ENCODE data around the gene STK39.
"Not testable (repeated sequence)": the region's sequence is repeated elsewhere in the genome, so short reads cannot be mapped to it uniquely, and the experiment has no call there.

Gene STK39

DNA sequence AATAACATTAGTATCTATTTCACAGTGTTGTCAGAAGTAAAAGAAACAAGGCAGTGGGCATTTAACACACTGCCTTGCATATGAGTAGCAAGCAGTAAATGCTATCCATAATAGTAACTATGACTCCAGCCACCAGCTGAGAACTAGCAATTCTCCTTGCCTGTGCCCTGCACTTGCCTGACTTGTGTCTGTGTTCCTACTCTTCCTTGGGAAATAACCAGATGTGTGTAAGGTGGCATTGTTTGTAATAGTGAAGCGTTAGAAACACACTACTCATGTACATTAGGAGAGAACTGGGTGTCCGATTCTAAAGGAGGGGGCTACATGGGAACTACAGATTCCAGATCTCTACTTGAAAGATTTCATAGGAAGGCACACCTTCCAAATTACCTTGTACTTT is 197.8 kb downstream of the STK39 start:
- H3K27me3 ChIP-seq (ENCODE audit: low read depth, low read length) = no peaks in the 10 kb centered on the region
- no peaks in the 10 kb centered on the region for H3K4me1 ChIP-seq (ENCODE audit: control insufficient read depth in 1 of 2, insufficient read depth in 2 of 2, low read length in 2 of 2)
- H3K36me3 ChIP-seq (ENCODE audit: control insufficient read depth in 1 of 2, insufficient read depth in 2 of 2, low read length in 2 of 2) = peaks cover 3 to 6% of the 10 kb centered on the region in 2 donors
- no peak overlapping the region for H3K4me3 ChIP-seq (ENCODE audit: low read depth in 1 of 2, low read length in 2 of 2)
- H3K27ac ChIP-seq (ENCODE audit: low read length) = no peak overlapping the region
- H3K9me3 ChIP-seq (ENCODE audit: control insufficient read depth in 1 of 2, low read length in 2 of 2) = no peaks in the 10 kb centered on the region

DNA sequence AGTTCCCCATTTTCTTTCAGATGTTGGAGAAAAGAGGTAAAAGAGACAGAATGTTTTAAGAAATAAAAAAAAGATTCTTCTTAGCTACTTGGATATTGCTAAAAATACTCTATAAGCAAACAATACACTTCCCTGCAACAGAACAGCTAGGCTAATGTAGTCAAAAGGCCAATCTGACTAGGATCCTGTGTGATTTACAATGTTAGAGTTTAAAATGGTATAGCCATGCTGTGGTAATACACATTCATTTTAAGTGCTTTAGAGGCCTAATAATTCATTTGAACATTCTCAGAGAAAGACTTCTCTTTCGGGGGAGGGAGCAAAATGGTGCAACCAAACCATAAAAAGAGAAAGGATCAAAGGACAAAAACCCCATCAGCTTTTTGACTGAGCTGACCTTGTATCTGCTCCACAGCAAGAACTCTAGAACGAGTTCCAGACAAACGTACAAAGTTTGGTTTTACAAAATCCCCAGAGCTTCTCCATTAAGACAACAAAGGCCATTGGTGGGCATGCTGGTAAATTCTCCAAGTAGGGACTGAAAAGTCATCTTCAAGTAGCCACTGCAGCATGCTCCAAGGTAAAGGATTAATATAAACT is 200.2 kb downstream of the STK39 start:
- no peaks in the 10 kb centered on the region for H3K9me3 ChIP-seq (ENCODE audit: control insufficient read depth in 1 of 2, low read length in 2 of 2)
- no peak overlapping the region for H3K27ac ChIP-seq (ENCODE audit: low read length)
- H3K4me1 ChIP-seq (ENCODE audit: control insufficient read depth in 1 of 2, insufficient read depth in 2 of 2, low read length in 2 of 2) = no peaks in the 10 kb centered on the region
- H3K4me3 ChIP-seq (ENCODE audit: low read depth in 1 of 2, low read length in 2 of 2) = no peak overlapping the region
- peaks cover 3 to 6% of the 10 kb centered on the region in 2 donors for H3K36me3 ChIP-seq (ENCODE audit: control insufficient read depth in 1 of 2, insufficient read depth in 2 of 2, low read length in 2 of 2)
- H3K27me3 ChIP-seq (ENCODE audit: low read depth, low read length) = no peaks in the 10 kb centered on the region

DNA sequence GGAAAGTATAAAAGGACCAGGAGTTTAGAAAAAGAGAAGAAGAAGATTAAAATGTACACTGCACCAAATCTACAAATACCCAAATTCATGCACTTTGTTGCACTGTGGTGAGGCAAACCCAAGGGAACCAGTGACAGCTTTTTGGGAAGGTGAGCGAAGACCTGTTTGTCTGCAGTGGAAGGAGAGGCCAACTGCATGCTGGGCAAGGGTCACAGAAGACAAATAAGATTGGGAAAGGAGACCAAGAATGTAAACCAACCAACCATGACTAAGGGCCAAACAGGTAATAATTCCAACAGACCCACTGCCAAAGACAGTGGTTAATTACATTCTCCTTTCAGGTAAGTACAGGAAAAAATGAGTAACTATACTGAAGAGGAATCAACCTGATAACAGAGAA is 202.8 kb downstream of the STK39 start:
- peaks cover 3% of the 10 kb centered on the region in 2 donors for H3K36me3 ChIP-seq (ENCODE audit: control insufficient read depth in 1 of 2, insufficient read depth in 2 of 2, low read length in 2 of 2)
- no peaks in the 10 kb centered on the region for H3K4me1 ChIP-seq (ENCODE audit: control insufficient read depth in 1 of 2, insufficient read depth in 2 of 2, low read length in 2 of 2)
- H3K9me3 ChIP-seq (ENCODE audit: control insufficient read depth in 1 of 2, low read length in 2 of 2) = no peaks in the 10 kb centered on the region
- no peak overlapping the region for H3K4me3 ChIP-seq (ENCODE audit: low read depth in 1 of 2, low read length in 2 of 2)
- H3K27me3 ChIP-seq (ENCODE audit: low read depth, low read length) = no peaks in the 10 kb centered on the region
- H3K27ac ChIP-seq (ENCODE audit: low read length) = no peak overlapping the region

DNA sequence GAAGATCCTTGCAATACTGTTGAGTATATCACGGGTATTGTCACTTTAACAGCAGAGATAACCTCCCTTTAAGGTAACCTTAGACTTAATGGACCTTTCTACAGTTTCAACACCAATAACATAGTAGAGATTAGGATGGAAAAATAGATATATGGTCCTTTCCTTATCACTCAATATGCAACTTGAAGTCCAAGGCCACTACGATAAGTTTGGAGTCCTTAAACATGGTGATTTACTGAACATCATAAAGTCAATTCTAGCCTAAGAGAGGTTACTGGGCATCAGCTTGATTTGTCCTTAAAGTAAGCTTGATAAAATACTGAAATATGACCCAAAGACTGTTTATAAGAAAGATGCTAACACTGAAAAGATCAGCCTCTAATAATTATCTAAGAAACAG is 203.2 kb downstream of the STK39 start:
- Histone ChIP-seq H3K27ac (ENCODE audit: low read length) (no peak overlapping the region), H3K4me1 (ENCODE audit: control insufficient read depth in 1 of 2, insufficient read depth in 2 of 2, low read length in 2 of 2) (no peaks in the 10 kb centered on the region), H3K27me3 (ENCODE audit: low read depth, low read length) (no peaks in the 10 kb centered on the region), H3K36me3 (ENCODE audit: control insufficient read depth in 1 of 2, insufficient read depth in 2 of 2, low read length in 2 of 2) (peaks cover 0 to 3% of the 10 kb centered on the region in 2 donors), H3K4me3 (ENCODE audit: low read depth in 1 of 2, low read length in 2 of 2) (no peak overlapping the region), H3K9me3 (ENCODE audit: control insufficient read depth in 1 of 2, low read length in 2 of 2) (no peaks in the 10 kb centered on the region)

DNA sequence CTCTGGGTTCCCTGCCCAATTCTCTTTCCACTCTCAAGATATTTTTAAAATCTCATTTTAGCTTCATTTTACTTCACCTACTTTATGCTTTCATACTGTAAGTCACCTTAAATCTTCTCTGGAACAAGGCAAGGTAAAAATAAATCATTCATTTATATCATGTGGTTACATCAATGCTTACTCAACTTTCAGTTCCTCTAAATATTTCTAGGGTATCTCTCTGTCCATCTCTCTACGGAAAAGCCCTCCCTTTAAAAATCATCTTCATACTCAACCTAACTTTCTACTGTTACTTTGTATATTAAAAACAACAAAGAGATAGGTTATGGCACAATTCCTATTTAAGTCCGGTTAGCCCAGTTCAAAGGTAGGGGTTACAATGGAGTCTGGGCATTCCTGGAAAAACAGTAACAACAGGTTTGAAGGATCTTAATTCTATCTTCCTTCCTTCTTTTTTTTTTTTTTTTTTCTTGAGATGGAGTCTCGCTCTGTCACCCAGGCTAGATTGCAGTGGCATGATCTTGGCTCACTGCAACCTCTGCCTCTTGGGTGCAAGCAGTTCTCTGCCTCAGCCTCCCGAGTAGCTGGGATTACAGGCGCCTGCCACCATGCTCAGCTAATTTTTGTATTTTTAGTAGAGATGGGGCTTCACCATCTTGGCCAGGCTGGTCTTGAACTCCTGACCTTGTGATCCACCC is 205.1 kb downstream of the STK39 start:
- not testable (repeated sequence) for H3K27me3 ChIP-seq (ENCODE audit: low read depth, low read length); H3K36me3 ChIP-seq (ENCODE audit: control insufficient read depth in 1 of 2, insufficient read depth in 2 of 2, low read length in 2 of 2)

DNA sequence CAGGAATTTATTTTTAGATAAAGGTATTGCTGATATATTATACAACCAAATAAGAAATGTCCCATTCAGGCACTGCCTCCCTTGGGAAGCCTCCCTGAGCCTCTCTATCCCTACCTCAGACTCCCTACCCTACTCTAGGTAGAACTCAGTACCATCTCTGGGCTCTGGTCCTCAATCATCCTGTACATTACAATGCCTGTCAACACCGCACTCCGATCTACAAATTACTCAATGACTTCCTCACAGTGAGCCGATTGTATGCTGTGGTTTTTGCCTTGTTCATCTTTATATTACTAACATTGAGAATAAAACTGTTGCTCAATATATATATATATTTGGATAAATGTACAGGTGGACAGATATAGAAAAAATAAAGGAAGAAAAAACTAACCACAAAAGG is 207.5 kb downstream of the STK39 start:
- Histone ChIP-seq H3K9me3 (ENCODE audit: control insufficient read depth in 1 of 2, low read length in 2 of 2) (no peaks in the 10 kb centered on the region), H3K27me3 (ENCODE audit: low read depth, low read length) (no peaks in the 10 kb centered on the region), H3K36me3 (ENCODE audit: control insufficient read depth in 1 of 2, insufficient read depth in 2 of 2, low read length in 2 of 2) (no peaks in the 10 kb centered on the region), H3K27ac (ENCODE audit: low read length) (no peak overlapping the region), H3K4me1 (ENCODE audit: control insufficient read depth in 1 of 2, insufficient read depth in 2 of 2, low read length in 2 of 2) (no peaks in the 10 kb centered on the region), H3K4me3 (ENCODE audit: low read depth in 1 of 2, low read length in 2 of 2) (no peak overlapping the region)

More for the DNA sequence above, 205.1 kb downstream of the STK39 start:
- H3K4me3 ChIP-seq (ENCODE audit: low read depth in 1 of 2, low read length in 2 of 2); H3K4me1 ChIP-seq (ENCODE audit: control insufficient read depth in 1 of 2, insufficient read depth in 2 of 2, low read length in 2 of 2); H3K27ac ChIP-seq (ENCODE audit: low read length); H3K9me3 ChIP-seq (ENCODE audit: control insufficient read depth in 1 of 2, low read length in 2 of 2): not testable (repeated sequence)

DNA sequence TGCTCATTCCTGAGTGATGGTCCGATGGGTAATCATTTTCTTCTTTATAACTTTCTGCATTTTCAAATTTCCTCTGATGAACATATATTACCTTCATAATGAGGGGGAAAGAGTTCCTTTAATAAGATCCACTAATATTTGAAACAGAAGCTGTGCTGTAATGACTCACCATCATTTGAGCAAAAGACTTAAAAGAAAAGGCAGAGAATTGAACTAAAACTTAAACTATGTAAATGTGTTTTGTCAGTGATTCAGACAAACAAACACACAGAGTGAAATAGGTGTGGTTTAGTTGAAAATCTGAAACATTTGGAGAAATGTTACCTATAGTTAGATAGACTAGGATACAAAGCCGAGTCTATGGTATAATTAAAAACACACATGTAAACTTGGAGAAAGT is 209.6 kb downstream of the STK39 start:
- Histone ChIP-seq H3K9me3 (ENCODE audit: control insufficient read depth in 1 of 2, low read length in 2 of 2) (no peaks in the 10 kb centered on the region), H3K27me3 (ENCODE audit: low read depth, low read length) (no peaks in the 10 kb centered on the region), H3K4me1 (ENCODE audit: control insufficient read depth in 1 of 2, insufficient read depth in 2 of 2, low read length in 2 of 2) (no peaks in the 10 kb centered on the region), H3K27ac (ENCODE audit: low read length) (no peak overlapping the region), H3K4me3 (ENCODE audit: low read depth in 1 of 2, low read length in 2 of 2) (no peak overlapping the region), H3K36me3 (ENCODE audit: control insufficient read depth in 1 of 2, insufficient read depth in 2 of 2, low read length in 2 of 2) (no peaks in the 10 kb centered on the region)

DNA sequence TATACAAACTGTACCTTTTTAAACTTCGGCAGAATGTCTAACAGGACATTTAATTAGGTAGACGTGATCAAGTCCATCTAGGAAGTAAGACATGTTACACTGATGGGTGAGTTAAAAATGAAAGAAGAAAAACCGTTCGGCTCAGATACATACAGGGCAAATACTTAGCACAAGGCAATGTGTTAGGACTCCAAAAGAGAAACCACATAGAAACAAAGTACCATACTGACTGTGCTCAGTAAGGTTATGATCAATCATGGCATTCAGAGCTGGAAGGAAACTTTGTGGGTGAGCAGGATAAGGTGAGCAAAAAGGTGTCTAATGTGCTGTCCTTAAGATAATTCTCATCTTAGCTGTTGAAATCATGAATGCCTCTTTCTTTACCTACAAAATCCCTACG is 211.9 kb downstream of the STK39 start:
- no peaks in the 10 kb centered on the region for H3K9me3 ChIP-seq (ENCODE audit: control insufficient read depth in 1 of 2, low read length in 2 of 2)
- no peaks in the 10 kb centered on the region for H3K4me1 ChIP-seq (ENCODE audit: control insufficient read depth in 1 of 2, insufficient read depth in 2 of 2, low read length in 2 of 2)
- H3K27me3 ChIP-seq (ENCODE audit: low read depth, low read length) = no peaks in the 10 kb centered on the region
- H3K36me3 ChIP-seq (ENCODE audit: control insufficient read depth in 1 of 2, insufficient read depth in 2 of 2, low read length in 2 of 2) = no peaks in the 10 kb centered on the region
- no peak overlapping the region for H3K4me3 ChIP-seq (ENCODE audit: low read depth in 1 of 2, low read length in 2 of 2)
- no peak overlapping the region for H3K27ac ChIP-seq (ENCODE audit: low read length)

DNA sequence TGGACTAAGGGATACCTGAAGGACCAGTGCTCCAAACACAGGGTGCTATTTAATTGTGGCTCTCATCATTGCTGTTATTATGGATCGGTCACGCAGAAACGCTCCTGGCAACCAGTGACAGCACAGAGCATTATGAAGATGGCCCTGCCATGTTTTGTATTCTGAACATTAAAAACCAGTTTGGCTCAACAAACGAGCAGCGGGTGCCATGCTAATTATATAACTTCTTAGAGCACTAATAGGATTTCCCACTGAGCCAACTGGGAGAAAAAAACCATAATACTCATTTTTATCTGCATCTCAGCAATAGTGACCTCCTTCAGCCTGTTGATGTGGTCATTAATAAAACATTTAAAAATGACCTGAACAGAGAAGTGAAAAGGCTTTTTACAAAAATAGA is 212.8 kb downstream of the STK39 start:
- no peaks in the 10 kb centered on the region for H3K27me3 ChIP-seq (ENCODE audit: low read depth, low read length)
- peaks cover 0 to 2% of the 10 kb centered on the region in 2 donors for H3K4me1 ChIP-seq (ENCODE audit: control insufficient read depth in 1 of 2, insufficient read depth in 2 of 2, low read length in 2 of 2)
- no peaks in the 10 kb centered on the region for H3K9me3 ChIP-seq (ENCODE audit: control insufficient read depth in 1 of 2, low read length in 2 of 2)
- H3K36me3 ChIP-seq (ENCODE audit: control insufficient read depth in 1 of 2, insufficient read depth in 2 of 2, low read length in 2 of 2) = no peaks in the 10 kb centered on the region
- H3K27ac ChIP-seq (ENCODE audit: low read length) = no peak overlapping the region
- no peak overlapping the region for H3K4me3 ChIP-seq (ENCODE audit: low read depth in 1 of 2, low read length in 2 of 2)

DNA sequence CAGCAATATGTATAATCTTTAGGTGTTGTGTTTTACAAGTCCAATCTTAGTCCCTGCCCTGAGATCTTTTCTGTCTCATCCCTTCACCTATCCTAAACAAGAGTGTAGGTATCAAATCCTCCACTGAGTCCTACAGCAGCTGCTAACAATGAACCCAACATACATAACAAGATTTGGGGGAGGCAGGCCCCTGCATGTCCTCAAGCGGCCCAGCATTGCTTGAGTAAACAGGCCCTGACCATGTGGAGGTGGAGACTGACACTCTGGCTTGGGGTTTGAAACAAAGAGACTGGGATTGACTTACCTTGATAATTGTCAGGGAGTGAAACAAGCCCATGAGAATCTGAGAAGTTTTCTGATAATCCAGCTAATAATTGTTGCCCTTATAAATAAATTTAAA is 213.4 kb downstream of the STK39 start:
- H3K27me3 ChIP-seq (ENCODE audit: low read depth, low read length) = no peaks in the 10 kb centered on the region
- no peaks in the 10 kb centered on the region for H3K36me3 ChIP-seq (ENCODE audit: control insufficient read depth in 1 of 2, insufficient read depth in 2 of 2, low read length in 2 of 2)
- peaks cover 0 to 8% of the 10 kb centered on the region in 2 donors for H3K4me1 ChIP-seq (ENCODE audit: control insufficient read depth in 1 of 2, insufficient read depth in 2 of 2, low read length in 2 of 2)
- no peak overlapping the region for H3K4me3 ChIP-seq (ENCODE audit: low read depth in 1 of 2, low read length in 2 of 2)
- H3K27ac ChIP-seq (ENCODE audit: low read length) = no peak overlapping the region
- no peaks in the 10 kb centered on the region for H3K9me3 ChIP-seq (ENCODE audit: control insufficient read depth in 1 of 2, low read length in 2 of 2)

DNA sequence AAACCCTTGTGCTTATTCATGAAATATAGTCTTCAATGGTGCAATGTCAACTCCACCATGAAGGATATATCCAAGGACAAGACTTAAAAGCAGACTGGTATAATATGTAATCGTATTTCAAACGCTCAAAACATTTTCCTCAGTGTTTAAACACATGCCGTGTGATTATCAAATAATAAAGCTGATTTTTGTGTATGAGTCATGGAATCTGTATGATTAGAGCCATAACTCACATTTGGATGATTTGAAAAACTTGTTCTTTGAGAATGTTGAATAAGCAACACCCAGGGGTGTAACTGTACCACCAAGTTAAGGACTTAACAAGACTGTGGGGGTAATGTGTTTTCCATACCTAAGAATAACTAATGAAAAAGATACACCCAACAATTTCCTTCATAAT is 215.3 kb downstream of the STK39 start:
- H3K4me1 ChIP-seq (ENCODE audit: control insufficient read depth in 1 of 2, insufficient read depth in 2 of 2, low read length in 2 of 2) = peaks cover 0 to 12% of the 10 kb centered on the region in 2 donors
- no peaks in the 10 kb centered on the region for H3K9me3 ChIP-seq (ENCODE audit: control insufficient read depth in 1 of 2, low read length in 2 of 2)
- H3K36me3 ChIP-seq (ENCODE audit: control insufficient read depth in 1 of 2, insufficient read depth in 2 of 2, low read length in 2 of 2) = no peaks in the 10 kb centered on the region
- no peak overlapping the region for H3K27ac ChIP-seq (ENCODE audit: low read length)
- H3K27me3 ChIP-seq (ENCODE audit: low read depth, low read length) = no peaks in the 10 kb centered on the region
- no peak overlapping the region for H3K4me3 ChIP-seq (ENCODE audit: low read depth in 1 of 2, low read length in 2 of 2)

All from muscle layer of duodenum (tissue), 2 donors.